GM21360 (cell line): Measurements from ENCODE around the gene FMN2.

Source experiments
- ATAC-seq: cut with Tn5 transposase; IDR thresholded peaks from one replicate; pipeline ENCODE4 v1.9.1; 2021; ENCODE audit warnings: mild to moderate bottlenecking, moderate library complexity; ENCODE audit not compliant: unreplicated experiment

The FMN2 gene

GRCh38 chr1:240349695-240350094, 258.0 kb downstream of the FMN2 start:
- no peak for ATAC-seq

GRCh38 chr1:240350910-240351331, 259.2 kb downstream of the FMN2 start:
- no peak for ATAC-seq

- ATAC-seq: no peak
Observed at GRCh38 chr1:240351690-240352089, 260.0 kb downstream of the FMN2 start.

- ATAC-seq: no peak
Observed at GRCh38 chr1:240352769-240353168, 261.1 kb downstream of the FMN2 start.

GRCh38 chr1:240356568-240356967, 264.9 kb downstream of the FMN2 start:
- ATAC-seq: no peak

- no peak for ATAC-seq
Observed at GRCh38 chr1:240362046-240362445, 270.4 kb downstream of the FMN2 start.

GRCh38 chr1:240362826-240363225, 271.1 kb downstream of the FMN2 start:
- ATAC-seq: no peak

GRCh38 chr1:240363315-240363714, 271.6 kb downstream of the FMN2 start:
- no peak for ATAC-seq

- no peak for ATAC-seq
Observed at GRCh38 chr1:240363914-240364313, 272.2 kb downstream of the FMN2 start.

- no peak for ATAC-seq
Observed at GRCh38 chr1:240366636-240367035, 275.0 kb downstream of the FMN2 start.

- no peak for ATAC-seq
Observed at GRCh38 chr1:240385551-240385950, 293.9 kb downstream of the FMN2 start.

- no peak for ATAC-seq
Observed at GRCh38 chr1:240385985-240386978, 294.6 kb downstream of the FMN2 start.

GRCh38 chr1:240387051-240387450, 295.4 kb downstream of the FMN2 start:
- no peak for ATAC-seq

- ATAC-seq: no peak
Observed at GRCh38 chr1:240391660-240392260, 300.1 kb downstream of the FMN2 start.

GRCh38 chr1:240394353-240394752, 302.7 kb downstream of the FMN2 start:
- ATAC-seq: no peak

GRCh38 chr1:240395336-240395735, 303.7 kb downstream of the FMN2 start:
- ATAC-seq: no peak

- ATAC-seq: no peak
Observed at GRCh38 chr1:240399381-240399780, 307.7 kb downstream of the FMN2 start.

GRCh38 chr1:240401731-240402130, 310.0 kb downstream of the FMN2 start:
- ATAC-seq: no peak

GRCh38 chr1:240402326-240402725, 310.6 kb downstream of the FMN2 start:
- ATAC-seq: no peak

- no peak for ATAC-seq
Observed at GRCh38 chr1:240404286-240404685, 312.6 kb downstream of the FMN2 start.

GRCh38 chr1:240405751-240406150, 314.1 kb downstream of the FMN2 start:
- ATAC-seq: no peak

- ATAC-seq: no peak
Observed at GRCh38 chr1:240407407-240407806, 315.7 kb downstream of the FMN2 start.
